ENCODE measurements around the gene MRPL44. TPM values are rescaled to one million over a fixed set of nuclear protein-coding genes. Genes with fewer than 3 reads are reported as not detected.

The MRPL44 gene
- total RNA-seq, 4 donors from 2014 or later = 25.8 to 40.6 (median 33.7) TPM

GRCh38 chr2:223967981-223968380, 10.7 kb downstream of the MRPL44 start:
- Histone ChIP-seq H3K4me3 (no peak overlapping the region), H3K27ac (no peak overlapping the region), H3K36me3 (peaks cover 0 to 32% of the 10 kb centered on the region in 2 donors), H3K9me3 (no peaks in the 10 kb centered on the region), H3K4me1 (no peaks in the 10 kb centered on the region), H3K27me3 (no peaks in the 10 kb centered on the region)
- ATAC-seq = no peak
- intact Hi-C loops (cut with DNase I; ENCODE audit: low total_unique reads) (no loop called here), in situ Hi-C loops (cut with MboI; ENCODE audit: low sequenced_read_pairs in 4 of 4) (loop anchor here in 3 of 4 donors (25.0 kb wide), 2 partner anchors 594 to 619 kb away; partner anchors contain the start of gene CUL3 (in 2 of the 3))
- no peak for DNase-seq
- TF ChIP-seq POLR2A (IDR thresholded peaks at IDR 0.05) = no peak
- no peak for TF ChIP-seq CTCF (IDR thresholded peaks at IDR 0.05 in 4 of 5, conservative IDR thresholded peaks at IDR 0.05 in 1 of 5)

- Histone ChIP-seq H3K4me1 (no peaks in the 10 kb centered on the region), H3K9me3 (no peaks in the 10 kb centered on the region), H3K27me3 (no peaks in the 10 kb centered on the region), H3K36me3 (peaks cover 0 to 24% of the 10 kb centered on the region in 2 donors), H3K4me3 (no peak overlapping the region), H3K27ac (no peak overlapping the region)
- intact Hi-C loops (cut with DNase I; ENCODE audit: low total_unique reads) (no loop called here), in situ Hi-C loops (cut with MboI; ENCODE audit: low sequenced_read_pairs in 4 of 4) (loop anchor here in 3 of 4 donors (25.0 kb wide), 2 partner anchors 593 to 618 kb away; partner anchors contain the start of gene CUL3 (in 2 of the 3))
- no peak for DNase-seq
- no peak for ATAC-seq
- TF ChIP-seq POLR2A (IDR thresholded peaks at IDR 0.05) = no peak
- TF ChIP-seq CTCF (IDR thresholded peaks at IDR 0.05 in 4 of 5, conservative IDR thresholded peaks at IDR 0.05 in 1 of 5) = no peak
These were observed 12.1 kb downstream of the MRPL44 start for GRCh38 chr2:223969315-223969714.

GRCh38 chr2:223969856-223970255, 12.6 kb downstream of the MRPL44 start:
- Histone ChIP-seq H3K4me3 (no peak overlapping the region), H3K27ac (no peak overlapping the region), H3K36me3 (peaks cover 0 to 24% of the 10 kb centered on the region in 2 donors), H3K27me3 (no peaks in the 10 kb centered on the region), H3K9me3 (no peaks in the 10 kb centered on the region), H3K4me1 (no peaks in the 10 kb centered on the region)
- ATAC-seq (peak in 1 of 2 donors; percentile 39), DNase-seq (no peak)
- in situ Hi-C loops (cut with MboI; ENCODE audit: low sequenced_read_pairs in 4 of 4) (loop anchor here in 3 of 4 donors (25.0 kb wide), 2 partner anchors 592 to 617 kb away; partner anchors contain the start of gene CUL3 (in 2 of the 3)), intact Hi-C loops (cut with DNase I; ENCODE audit: low total_unique reads) (loop anchor here (1.0 kb wide), 1 partner anchor 314 kb away; no protein-coding TSS in a partner anchor)
- TF ChIP-seq CTCF (IDR thresholded peaks at IDR 0.05 in 4 of 5, conservative IDR thresholded peaks at IDR 0.05 in 1 of 5) = no peak
- TF ChIP-seq POLR2A (IDR thresholded peaks at IDR 0.05) = no peak

GRCh38 chr2:223970343-223971128, 13.3 kb downstream of the MRPL44 start:
- Histone ChIP-seq H3K36me3 (peaks cover 0 to 24% of the 10 kb centered on the region in 2 donors), H3K27me3 (no peaks in the 10 kb centered on the region), H3K9me3 (no peaks in the 10 kb centered on the region), H3K4me1 (no peaks in the 10 kb centered on the region), H3K27ac (no peak overlapping the region), H3K4me3 (no peak overlapping the region)
- DNase-seq (no peak), ATAC-seq (peak in 1 of 2 donors; percentile 53)
- in situ Hi-C loops (cut with MboI; ENCODE audit: low sequenced_read_pairs in 4 of 4) (loop anchor here in 3 of 4 donors (25.0 kb wide), 2 partner anchors 592 to 617 kb away; partner anchors contain the start of gene CUL3 (in 2 of the 3)), intact Hi-C loops (cut with DNase I; ENCODE audit: low total_unique reads) (loop anchor here (1.0 kb wide), 1 partner anchor 314 kb away; no protein-coding TSS in a partner anchor)
- peak; percentile 59 to 91 (median 81) for TF ChIP-seq CTCF (IDR thresholded peaks at IDR 0.05 in 4 of 5, conservative IDR thresholded peaks at IDR 0.05 in 1 of 5)
- no peak for TF ChIP-seq POLR2A (IDR thresholded peaks at IDR 0.05)
